HG02588 (cell line): ENCODE data around the gene METAP1D.

Experiments used
- ATAC-seq: cut with Tn5 transposase; IDR thresholded peaks from one replicate; pipeline ENCODE4 v1.9.1; 2021; ENCODE audit warnings: mild to moderate bottlenecking, moderate library complexity; ENCODE audit not compliant: unreplicated experiment

METAP1D gene

GRCh38 chr2:172128484-172128883, 128.7 kb downstream of the METAP1D start:
- ATAC-seq, result no peak

- no peak for ATAC-seq
These were observed 129.7 kb downstream of the METAP1D start for GRCh38 chr2:172129404-172129803.
